Measurements from ENCODE around the gene CMTR1.

- TF ChIP-seq RAD21 (IDR thresholded peaks at IDR 0.05) = no peak
- no peak for TF ChIP-seq CTCF (IDR thresholded peaks at IDR 0.05; ENCODE audit: low read depth, low read length, missing input control)
- TF ChIP-seq ATF3 (IDR thresholded peaks at IDR 0.05) = no peak
- no peak for TF ChIP-seq SP1 (IDR thresholded peaks at IDR 0.05)
- TF ChIP-seq MAX (IDR thresholded peaks at IDR 0.05) = no peak
- no peak for TF ChIP-seq EGR1 (IDR thresholded peaks at IDR 0.05; ENCODE audit: low read depth in 2 of 2)
- TF ChIP-seq GABPA (IDR thresholded peaks at IDR 0.05 in 1 of 2, conservative IDR thresholded peaks at IDR 0.05 in 1 of 2) = no peak
- TF ChIP-seq YY1 (IDR thresholded peaks at IDR 0.05) = no peak
These were observed 24.0 kb downstream of the CMTR1 start for GRCh38 chr6:37456816-37457560.
